Testis (tissue), 3 donors: Measurements from ENCODE around the gene TBCC. TPM values are rescaled to one million over a fixed set of nuclear protein-coding genes. Genes with fewer than 3 reads are reported as not detected.

ENCODE experiments used
- DNase-seq: peaks from one replicate; pipeline ENCODE4 v3.0.0-alpha.2; 2019
- H3K27ac ChIP-seq, 2 donors: fragments of 200-600 bp; sonication (generic); one replicate each; pipeline ENCODE4 v1.5.1; 2019
- H3K27me3 ChIP-seq: fragments of 200-600 bp; sonication (generic); one replicate; pipeline ENCODE4 v1.5.1; 2019
- H3K36me3 ChIP-seq: fragments of 200-600 bp; sonication (generic); one replicate; pipeline ENCODE4 v1.5.1; 2017; ENCODE audit warnings: low read depth; ENCODE audit errors: missing control alignments
- H3K4me1 ChIP-seq: fragments of 200-600 bp; sonication (generic); one replicate; pipeline ENCODE4 v1.5.1; 2019
- H3K4me3 ChIP-seq, 2 donors: fragments of 200-600 bp; sonication (generic); one replicate each; pipeline ENCODE4 v1.5.1; 2017 to 2019
- H3K9me3 ChIP-seq: fragments of 200-600 bp; sonication (generic); one replicate; pipeline ENCODE4 v1.5.1; 2017
- CTCF ChIP-seq, 3 experiments: fragments of 450-650 bp in 2 of 3; fragments of 200-600 bp in 1 of 3; sonication (generic) in 1 of 3; IDR thresholded peaks; one replicate each; pipeline ENCODE4 v1.5.1; 2016 to 2019; ENCODE audit warnings: antibody characterized with exemption in 3 of 3, mild to moderate bottlenecking in 2 of 3, moderate library complexity in 1 of 3
- POLR2A ChIP-seq: fragments of 450-650 bp; IDR thresholded peaks from one replicate; pipeline ENCODE4 v1.6.1; 2017; ENCODE audit warnings: antibody characterized with exemption, mild to moderate bottlenecking, moderate library complexity
- WGBS, 2 donors: methylation state at CpG; one replicate each; pipeline ENCODE4 v1.1.5; 2018; 5-methylcytosine and 5-hydroxymethylcytosine counted together
- intact Hi-C: fragments of 100-400 bp; cut with DNase I; formaldehyde crosslinking; loops from one replicate; pipeline ENCODE4 v1.15.1; 2023; ENCODE audit warnings: low total_unique reads
- polyA plus RNA-seq: library from polyadenylated mRNA; stranded (reverse); fragments of 350-450 nt; fragmentation: Illumina TruSeq; extraction: RNeasy Lipid Tissue Mini Kit (QIAGEN cat#74804); gene quantifications from one replicate; pipeline ENCODE4 v1.2.3, GENCODE V29; 2014; ENCODE audit warnings: low read depth, low replicate concordance; ENCODE audit not compliant: insufficient read depth
- total RNA-seq, 2 donors: library from RNA; depleted of rRNA; stranded (reverse); fragments of >200 nt; gene quantifications; one replicate each; pipeline ENCODE4 v1.2.3, GENCODE V29; 2016

TBCC gene
- total and polyA plus RNA-seq, 3 donors from 2014 or later = 35.0 to 52.1 (median 40.2) TPM

- H3K9me3 ChIP-seq = no peaks in the 10 kb centered on the region
- no peaks in the 10 kb centered on the region for H3K36me3 ChIP-seq
- intact Hi-C loops = loop anchor here (5.0 kb wide), 1 partner anchor 37 kb away; the partner anchor contains the start of gene TBCC
- 1% methylated on average over 10 of the region's 10 CpGs for WGBS, 2 donors
- H3K27me3 ChIP-seq = no peaks in the 10 kb centered on the region
- H3K4me1 ChIP-seq = peaks cover 25% of the 10 kb centered on the region
- no peak for DNase-seq
- TF ChIP-seq CTCF (IDR thresholded peaks at IDR 0.05) (no peak), POLR2A (no peak)
- peak overlapping the region; percentile 95 to 97 for H3K4me3 ChIP-seq
- H3K27ac ChIP-seq = peak overlapping the region; percentile 98 to 100
Observed at GRCh38 chr6:42783876-42784642, 38.2 kb upstream of the TBCC start.

GRCh38 chr6:42783177-42783875 lies 37.4 kb upstream of the TBCC start:
- intact Hi-C loops = loop anchor here (5.0 kb wide), 1 partner anchor 36 kb away; the partner anchor contains the start of gene TBCC
- DNase-seq = peak; percentile 77

GRCh38 chr6:42782689-42783176 lies 36.8 kb upstream of the TBCC start:
- H3K27me3 ChIP-seq = no peaks in the 10 kb centered on the region
- H3K4me3 ChIP-seq = peak overlapping the region; percentile 95 to 97
- H3K4me1 ChIP-seq = peaks cover 25% of the 10 kb centered on the region
- H3K36me3 ChIP-seq = no peaks in the 10 kb centered on the region
- peak; percentile 66 for DNase-seq
- 1% methylated on average over 24 to 50 of the region's 51 CpGs for WGBS, 2 donors
- H3K27ac ChIP-seq = peak overlapping the region; percentile 98 to 100
- no peaks in the 10 kb centered on the region for H3K9me3 ChIP-seq
- TF ChIP-seq POLR2A = no peak
- TF ChIP-seq CTCF (IDR thresholded peaks at IDR 0.05) = no peak
- intact Hi-C loops = loop anchor here (5.0 kb wide), 1 partner anchor 35 kb away; the partner anchor contains the start of gene TBCC

More at GRCh38 chr6:42783177-42783875, 37.4 kb upstream of the TBCC start:
- WGBS, 2 donors = 0 to 1% methylated on average over 3 to 69 of the region's 79 CpGs
- Histone ChIP-seq H3K27ac (peak overlapping the region; percentile 98 to 100), H3K36me3 (no peaks in the 10 kb centered on the region), H3K4me1 (peaks cover 25% of the 10 kb centered on the region), H3K4me3 (peak overlapping the region; percentile 95 to 97), H3K27me3 (no peaks in the 10 kb centered on the region), H3K9me3 (no peaks in the 10 kb centered on the region)
- TF ChIP-seq CTCF (IDR thresholded peaks at IDR 0.05) (no peak), POLR2A (no peak)

- WGBS, 2 donors = 0 to 1% methylated on average over 45 to 59 of the region's 70 CpGs
- Histone ChIP-seq H3K36me3 (no peaks in the 10 kb centered on the region), H3K4me1 (peaks cover 24% of the 10 kb centered on the region), H3K27me3 (no peaks in the 10 kb centered on the region), H3K27ac (peak within 1 kb of the TSS; percentile 98 to 100), H3K9me3 (no peaks in the 10 kb centered on the region), H3K4me3 (peak within 1 kb of the TSS; percentile 95 to 97)
- DNase-seq = peak; percentile 69
- intact Hi-C loops = loop anchor here (5.0 kb wide), 1 partner anchor 35 kb away; the partner anchor contains the start of gene TBCC
- no peak for TF ChIP-seq POLR2A
- TF ChIP-seq CTCF (IDR thresholded peaks at IDR 0.05) = no peak
Observed at GRCh38 chr6:42781796-42782688, 36.1 kb upstream of the TBCC start, which contains the start of gene BICRAL. Gene BICRAL (plus strand): TSS chr6:42782052. CDS start chr6:42822023, 39,971 bp downstream.
